GM21717 (cell line): Measurements from ENCODE around the gene IL1R1.
"Not testable (repeated sequence)": the region's sequence is repeated elsewhere in the genome, so short reads cannot be mapped to it uniquely, and the experiment has no call there.

ENCODE experiments used
- ATAC-seq: cut with Tn5 transposase; IDR thresholded peaks from one replicate; pipeline ENCODE4 v1.9.1; 2021; ENCODE audit warnings: mild to moderate bottlenecking, moderate library complexity; ENCODE audit not compliant: unreplicated experiment

IL1R1 gene

DNA sequence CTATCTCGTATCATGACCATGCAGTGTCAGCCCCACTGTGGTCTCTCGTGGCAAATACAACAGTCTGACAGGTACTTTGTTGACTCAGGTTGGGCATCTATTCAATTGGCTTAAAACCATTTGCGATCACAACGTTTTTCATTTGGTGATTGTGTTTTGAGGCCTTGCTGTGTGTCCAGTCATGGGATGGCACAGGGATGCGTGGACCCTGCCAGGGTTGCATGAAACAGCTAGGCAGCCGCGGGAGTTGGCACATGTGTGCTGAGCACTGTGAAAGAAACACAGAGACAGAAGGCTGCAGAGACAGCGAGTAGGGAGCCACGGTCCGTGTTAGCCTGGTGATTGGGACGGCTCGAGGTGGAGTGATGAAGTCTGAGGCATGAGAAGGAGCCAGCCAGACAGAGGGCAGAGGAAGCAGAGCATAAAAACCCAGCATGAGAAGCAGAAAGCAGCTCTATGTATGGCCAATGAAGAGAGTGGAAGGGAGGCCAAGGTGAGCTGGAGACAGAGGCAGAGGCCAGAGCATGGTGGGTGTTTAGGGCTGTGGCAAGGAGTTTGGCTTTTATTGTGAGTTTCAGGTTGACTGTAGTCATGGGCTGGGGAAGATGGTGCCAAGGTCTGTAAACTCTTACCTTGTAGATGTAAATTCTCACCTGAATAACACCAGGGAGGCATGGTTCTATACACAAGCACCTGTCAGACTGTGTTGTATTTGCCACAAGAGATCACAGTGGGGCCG lies 31.8 kb upstream of the IL1R1 start:
- no peak for ATAC-seq

- no peak for ATAC-seq
These were observed 30.7 kb upstream of the IL1R1 start for GRCh38 chr2:102111823-102112222.

GRCh38 chr2:102112271-102112670 lies 30.3 kb upstream of the IL1R1 start:
- no peak for ATAC-seq

DNA sequence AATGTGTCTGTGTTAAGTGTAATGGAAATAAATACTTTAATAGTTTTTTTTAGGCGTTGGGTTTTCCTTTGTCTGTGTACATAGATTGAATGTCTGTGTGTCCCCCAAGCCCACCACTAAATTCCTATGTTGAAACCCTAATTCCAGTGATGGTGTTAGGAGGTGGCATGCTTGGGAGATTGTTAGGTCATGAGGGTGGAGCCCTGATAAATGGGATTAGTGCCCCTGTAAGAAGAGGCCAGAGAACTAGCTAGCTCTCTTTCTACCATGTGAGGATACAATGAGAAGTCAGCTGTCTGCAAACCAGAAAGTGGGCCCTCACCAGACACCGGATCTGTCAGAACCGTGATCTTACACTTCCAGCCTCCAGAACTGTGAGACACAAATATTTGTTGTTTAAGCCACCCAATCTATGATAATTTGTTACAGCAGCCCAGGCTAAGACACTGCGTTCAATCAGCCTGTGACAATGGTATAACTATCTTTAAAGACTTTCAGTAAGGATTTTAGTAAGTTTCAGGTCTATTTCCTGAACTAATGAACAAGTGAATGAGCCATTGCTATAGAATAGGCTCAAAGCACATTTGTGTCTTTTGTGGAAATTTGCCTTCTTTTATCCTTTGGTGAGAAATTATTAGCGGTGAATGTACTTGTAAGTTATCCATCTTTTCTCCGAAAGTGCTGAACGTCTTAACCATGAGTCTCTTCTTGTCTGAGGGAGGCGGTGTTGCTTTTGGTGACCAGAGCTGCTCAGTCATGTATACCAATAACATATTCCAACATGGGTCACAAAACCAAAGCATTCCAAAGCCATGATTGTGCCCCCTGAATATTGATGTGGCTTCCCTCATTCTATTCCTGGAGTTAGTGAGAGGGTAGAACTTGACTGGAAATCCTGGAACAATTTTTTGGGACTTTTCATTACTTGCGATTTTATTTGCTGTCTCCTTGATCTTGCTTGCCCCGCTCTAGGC lies 29.6 kb upstream of the IL1R1 start:
- ATAC-seq: no peak

DNA sequence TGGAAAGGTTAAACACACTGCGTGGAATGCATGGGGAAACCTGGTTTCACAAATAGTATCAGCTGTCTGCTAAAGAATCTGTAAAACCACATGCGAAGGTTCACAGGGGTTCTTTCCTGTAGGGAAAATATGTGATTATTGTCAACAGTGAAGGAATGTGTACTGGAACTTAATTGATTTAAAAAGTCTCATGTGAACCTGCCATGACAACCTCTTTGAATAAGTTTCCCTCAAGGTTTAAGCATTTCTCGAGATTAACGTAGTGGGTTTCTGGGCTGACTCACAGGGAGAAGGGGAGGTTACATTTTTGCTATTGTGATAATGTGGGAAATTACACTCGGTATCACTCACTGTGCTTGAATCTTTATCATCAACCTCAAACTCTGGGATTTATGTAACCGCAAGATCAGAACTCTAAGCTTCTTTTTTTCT lies 28.2 kb upstream of the IL1R1 start:
- ATAC-seq: no peak

- ATAC-seq: no peak
These were observed 27.6 kb upstream of the IL1R1 start for GRCh38 chr2:102114851-102115497.

GRCh38 chr2:102116630-102117471 lies 25.7 kb upstream of the IL1R1 start:
- no peak for ATAC-seq

- ATAC-seq: no peak
These were observed 25.1 kb upstream of the IL1R1 start for GRCh38 chr2:102117472-102117858.

GRCh38 chr2:102119255-102119654 lies 23.3 kb upstream of the IL1R1 start:
- ATAC-seq: no peak

GRCh38 chr2:102120261-102120660 lies 22.3 kb upstream of the IL1R1 start:
- no peak for ATAC-seq

DNA sequence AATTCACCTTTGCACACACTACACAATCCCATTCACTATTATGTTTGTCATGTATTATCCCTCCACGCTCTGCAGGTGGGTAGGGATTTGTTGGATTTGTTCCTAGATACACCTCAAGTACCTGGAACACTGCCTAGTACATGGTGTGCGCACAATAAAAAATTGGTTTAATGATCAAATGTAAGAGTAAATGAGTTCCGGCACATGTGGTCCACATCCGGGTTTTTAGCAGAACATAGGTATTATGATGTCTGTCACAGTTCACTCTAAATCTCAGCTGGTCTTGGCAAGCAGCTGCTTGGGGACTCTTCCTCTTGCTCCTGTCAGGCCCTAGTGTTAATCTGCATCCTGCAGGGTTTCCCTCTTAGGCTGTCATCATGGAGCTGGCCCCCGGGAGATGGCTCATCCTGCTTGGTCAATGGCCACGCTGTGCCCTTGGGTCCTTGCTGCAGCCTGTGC lies 21.8 kb upstream of the IL1R1 start:
- no peak for ATAC-seq

- no peak for ATAC-seq
These were observed 20.4 kb upstream of the IL1R1 start for GRCh38 chr2:102122115-102122514.

DNA sequence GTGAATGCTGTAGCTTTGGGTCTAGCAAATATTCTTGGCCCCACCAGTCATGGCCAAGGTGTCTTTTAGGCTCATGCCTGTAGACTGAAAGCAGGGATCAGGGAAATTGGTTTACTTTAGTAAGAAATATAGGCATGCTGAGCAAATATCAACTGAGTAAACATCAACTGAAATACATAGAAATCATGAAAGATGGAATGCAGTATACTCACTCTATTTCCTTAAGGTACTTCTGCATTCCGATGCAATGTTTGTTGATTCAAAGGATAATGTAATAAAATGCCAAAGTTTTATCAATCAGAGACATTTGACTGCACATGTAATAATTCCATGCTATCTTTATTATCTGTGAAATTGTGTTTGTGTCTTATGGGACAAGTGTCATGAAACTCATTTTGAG lies 19.6 kb upstream of the IL1R1 start:
- no peak for ATAC-seq

- ATAC-seq: not testable (repeated sequence)
These were observed 18.1 kb upstream of the IL1R1 start for GRCh38 chr2:102124421-102124820.

DNA sequence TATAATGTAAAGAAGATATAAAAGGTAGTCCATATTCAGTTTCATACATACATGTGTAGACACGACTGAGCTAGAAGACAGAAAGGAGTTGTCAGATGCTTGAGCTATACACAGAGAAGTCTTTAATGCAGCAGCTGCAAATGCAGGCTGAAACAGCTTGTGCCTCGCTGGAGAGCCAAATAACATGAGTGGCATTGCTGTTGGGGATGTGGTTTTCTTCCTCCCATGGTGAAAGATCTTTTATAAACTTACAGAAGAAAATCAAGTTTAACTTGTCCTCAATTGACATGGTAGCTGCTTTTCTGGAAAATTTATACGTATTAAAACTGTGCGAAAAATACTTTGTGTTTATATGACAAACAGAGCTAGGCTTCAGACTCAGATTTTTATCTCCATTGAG lies 16.4 kb upstream of the IL1R1 start:
- no peak for ATAC-seq

GRCh38 chr2:102126660-102127059 lies 15.9 kb upstream of the IL1R1 start:
- no peak for ATAC-seq

DNA sequence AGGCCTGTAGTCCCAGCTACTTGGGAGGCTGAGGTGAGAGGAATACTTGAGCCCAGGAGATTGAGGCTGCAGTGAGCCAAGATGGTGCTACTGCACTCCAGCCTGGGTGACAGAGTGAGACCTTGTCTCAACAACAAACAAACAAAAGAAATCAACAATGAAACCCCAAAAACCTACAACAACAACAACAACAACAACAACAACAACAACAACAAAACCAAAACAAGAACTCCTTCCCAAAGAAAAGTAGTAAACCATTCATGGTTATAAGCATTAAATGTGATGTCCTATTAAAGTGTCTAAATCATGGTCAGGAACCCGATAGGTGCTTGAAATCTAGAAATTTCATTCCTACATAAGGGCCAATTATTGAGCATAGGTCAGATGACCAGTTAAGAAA lies 13.5 kb upstream of the IL1R1 start:
- ATAC-seq: no peak

GRCh38 chr2:102129951-102130646 lies 12.4 kb upstream of the IL1R1 start:
- no peak for ATAC-seq

DNA sequence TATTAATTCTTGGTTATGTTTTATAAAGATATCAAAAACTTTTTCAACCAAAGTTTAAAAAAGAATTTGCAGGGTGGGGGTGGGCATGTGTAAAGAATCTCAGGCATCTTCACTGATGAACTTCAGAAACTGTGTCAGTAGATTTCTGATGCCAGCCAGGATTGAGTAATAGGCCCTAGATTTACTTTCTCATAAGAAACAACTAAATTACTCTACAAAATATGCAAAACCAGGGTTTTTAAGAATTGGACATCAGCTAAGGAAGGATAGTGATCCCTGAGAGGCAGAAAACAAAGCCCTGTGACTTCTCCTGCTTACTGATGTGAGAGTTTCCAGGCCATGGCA lies 11.9 kb upstream of the IL1R1 start:
- ATAC-seq: no peak

DNA sequence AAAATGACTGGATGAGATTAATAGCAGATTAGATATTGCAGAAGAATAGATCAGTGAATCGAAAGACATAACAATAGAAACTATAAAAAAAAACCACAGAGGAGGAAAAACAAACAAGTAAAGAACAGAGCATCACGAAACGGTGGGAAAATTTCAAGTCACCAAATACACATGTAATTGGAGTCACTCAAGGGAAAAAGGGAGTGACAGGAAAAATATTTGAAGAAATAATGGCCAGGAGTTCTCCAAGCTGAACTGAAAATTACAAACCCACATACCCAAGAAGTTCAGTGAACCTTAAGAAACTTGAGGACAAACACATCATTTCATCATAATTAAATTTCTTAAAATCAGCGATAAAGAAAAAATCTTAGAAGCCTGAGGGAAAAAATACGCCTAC lies 11.0 kb upstream of the IL1R1 start:
- no peak for ATAC-seq
